Measurements from ENCODE around the gene BCR. TPM values are rescaled to one million over a fixed set of nuclear protein-coding genes. Genes with fewer than 3 reads are reported as not detected.

Gene BCR
- total and polyA plus RNA-seq, 2 of the 13 experiments (the other 11 are each of a cell fraction or from before 2014, with no cell fraction given), result 19.9 to 33.6 TPM

- TF ChIP-seq ZNF12 (CRISPR knock-in tag; IDR thresholded peaks at IDR 0.05) (no peak), KAT2B (IDR thresholded peaks at IDR 0.05; ENCODE audit: borderline replicate concordance, low read depth, low read length) (no peak), ZBTB20 (CRISPR knock-in tag; IDR thresholded peaks at IDR 0.05; ENCODE audit: borderline replicate concordance, low read depth) (peak; percentile 40; the same call in 1 of the 2 replicates), HDAC1 (CRISPR knock-in tag; IDR thresholded peaks at IDR 0.05) (peak; percentile 80), CHCHD3 (CRISPR knock-in tag; IDR thresholded peaks at IDR 0.05) (no peak), GTF2F1 (IDR thresholded peaks at IDR 0.05; ENCODE audit: low read length) (no peak), ZNF598 (CRISPR knock-in tag; IDR thresholded peaks at IDR 0.05; ENCODE audit: borderline replicate concordance) (no peak), NAIF1 (CRISPR knock-in tag; IDR thresholded peaks at IDR 0.05; ENCODE audit: borderline replicate concordance) (no peak), PBX3 (CRISPR knock-in tag; IDR thresholded peaks at IDR 0.05; ENCODE audit: borderline replicate concordance) (no peak), GFI1 (CRISPR knock-in tag; IDR thresholded peaks at IDR 0.05; ENCODE audit: borderline replicate concordance) (0 out of 2 replicates have a peak, but pooled peaks have one; percentile 25), ZXDC (CRISPR knock-in tag; IDR thresholded peaks at IDR 0.05) (no peak), HIVEP1 (CRISPR knock-in tag; IDR thresholded peaks at IDR 0.05) (no peak), AKNA (CRISPR knock-in tag; IDR thresholded peaks at IDR 0.05; ENCODE audit: borderline replicate concordance) (no peak), ZNF44 (CRISPR knock-in tag; IDR thresholded peaks at IDR 0.05) (no peak)
These were observed 66.9 kb downstream of the BCR start (continued) for GRCh38 chr22:23246982-23247766.
